HG03457 (cell line): ENCODE results near the gene BYSL.
"Not testable (repeated sequence)": the region's sequence is repeated elsewhere in the genome, so short reads cannot be mapped to it uniquely, and the experiment has no call there.

Experiments used
- ATAC-seq: cut with Tn5 transposase; IDR thresholded peaks from one replicate; pipeline ENCODE4 v1.9.1; 2021; ENCODE audit warnings: moderate number of reproducible peaks; ENCODE audit not compliant: unreplicated experiment

The BYSL gene

DNA sequence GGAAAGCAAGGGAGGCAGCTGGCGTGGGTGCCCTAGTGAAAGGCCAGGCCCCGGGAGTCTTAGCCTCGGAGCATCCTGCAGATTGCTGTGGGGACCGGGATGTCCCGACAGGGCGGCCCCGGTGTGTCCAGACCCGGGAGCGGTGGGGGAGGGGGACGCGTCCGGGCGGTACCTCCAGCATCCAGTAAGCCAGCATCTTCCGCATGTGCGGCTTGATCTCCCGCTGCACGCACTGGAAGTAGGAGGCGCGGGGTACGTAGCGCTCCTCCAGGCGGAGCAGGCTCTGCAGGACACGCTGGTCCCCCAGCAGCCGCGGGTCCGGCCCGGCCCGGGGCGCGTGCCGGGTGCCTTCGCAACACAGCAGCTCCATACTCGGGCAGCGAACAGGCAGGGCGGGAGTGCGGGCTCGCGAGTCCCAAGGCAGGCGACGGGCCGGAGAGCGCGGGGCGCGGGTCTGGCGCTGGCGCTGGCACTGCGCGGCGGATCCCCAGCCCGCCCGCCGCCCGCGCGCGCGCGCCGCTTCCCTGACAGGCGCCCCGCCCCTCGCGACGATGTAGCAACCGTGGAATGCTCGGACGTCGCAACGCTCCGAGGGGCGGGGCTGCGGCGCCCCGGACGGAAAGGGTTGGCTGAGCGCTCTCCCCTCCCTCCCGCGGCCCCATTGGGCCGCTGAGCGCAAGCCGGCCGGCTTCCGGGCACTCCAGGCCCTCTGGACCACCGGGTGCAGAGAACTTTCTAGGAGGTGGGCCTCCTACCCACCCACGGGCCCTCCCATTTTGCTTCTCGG lies 20.2 kb downstream of the BYSL start, which contains the start of gene CCND3:
Gene CCND3 (minus strand): TSS at position 529 of the 787 bp plus-strand sequence. CDS start 159 bp downstream, at position 370.
- ATAC-seq = peak; percentile 79

DNA sequence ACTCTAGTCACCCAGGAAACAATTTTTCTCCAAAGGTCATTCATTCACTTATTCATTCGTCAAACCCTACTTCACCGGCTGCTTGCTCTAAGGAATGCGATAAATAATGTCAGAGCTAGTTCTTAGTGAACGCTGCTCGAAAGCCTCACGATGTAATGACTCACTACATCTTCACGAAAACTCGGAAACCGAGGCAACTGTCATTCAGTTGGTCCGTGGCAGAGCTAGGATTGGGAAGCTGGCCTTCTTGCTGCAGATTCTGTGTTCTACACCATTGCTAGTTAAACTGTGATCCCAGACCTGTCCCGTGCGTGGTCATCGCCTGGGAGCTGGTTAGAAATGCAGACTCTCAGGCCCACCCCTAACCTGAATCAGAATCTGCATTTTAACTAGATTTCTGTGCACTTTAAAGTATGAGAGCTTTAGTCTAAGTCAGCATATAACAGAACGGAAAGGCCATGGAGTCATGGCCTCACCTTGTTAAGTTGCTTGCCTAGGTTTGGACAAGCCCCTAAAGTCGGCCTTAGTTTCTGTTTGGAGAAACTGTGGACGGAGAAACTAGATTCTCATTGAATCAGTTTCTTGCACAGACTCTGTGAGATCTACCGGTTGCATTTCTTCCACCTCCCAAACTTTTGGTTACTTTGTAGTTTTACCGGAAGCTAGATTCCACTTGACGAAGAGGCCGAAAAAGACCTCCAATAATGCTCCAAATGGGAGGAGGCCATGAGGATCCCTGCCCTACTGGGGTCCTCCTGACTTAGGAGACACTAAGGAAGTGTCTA lies 21.0 kb downstream of the BYSL start:
- ATAC-seq = no peak

DNA sequence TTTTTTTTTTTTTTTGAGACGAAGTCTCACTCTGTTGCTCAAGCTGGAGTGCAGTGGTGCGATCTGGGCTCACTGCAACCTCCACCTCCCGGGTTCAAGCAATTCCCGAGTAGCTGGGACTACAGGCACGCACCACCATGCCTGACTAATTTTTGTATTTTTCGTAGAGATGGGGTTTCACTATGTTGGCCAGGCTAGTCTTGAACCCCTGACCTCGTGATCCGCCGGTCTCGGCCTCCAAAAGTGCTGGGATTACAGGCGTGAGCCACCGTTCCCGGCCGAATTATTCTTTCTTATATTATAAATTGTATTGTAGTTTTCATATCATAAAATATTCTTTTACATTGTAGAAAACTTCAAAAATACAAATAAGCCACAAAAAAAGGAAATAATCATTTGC lies 21.6 kb downstream of the BYSL start:
- not testable (repeated sequence) for ATAC-seq

DNA sequence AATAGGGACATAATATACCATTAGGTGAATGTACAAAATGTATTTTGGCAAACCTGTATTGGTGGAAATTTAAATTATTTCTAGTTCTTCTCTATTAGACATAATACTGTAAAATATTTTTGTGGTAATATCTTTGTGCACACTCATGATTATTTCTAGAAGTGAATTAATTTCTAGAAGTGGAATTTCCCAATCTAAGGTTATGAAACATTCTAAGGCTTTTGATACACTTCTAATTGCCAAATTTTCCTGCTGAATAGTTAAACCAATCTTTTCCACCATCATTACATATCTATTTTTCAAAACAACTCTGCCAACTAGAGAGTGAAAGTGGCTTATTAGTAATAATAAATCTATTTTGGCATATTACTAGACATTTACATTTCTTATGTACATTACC lies 22.2 kb downstream of the BYSL start:
- no peak for ATAC-seq

DNA sequence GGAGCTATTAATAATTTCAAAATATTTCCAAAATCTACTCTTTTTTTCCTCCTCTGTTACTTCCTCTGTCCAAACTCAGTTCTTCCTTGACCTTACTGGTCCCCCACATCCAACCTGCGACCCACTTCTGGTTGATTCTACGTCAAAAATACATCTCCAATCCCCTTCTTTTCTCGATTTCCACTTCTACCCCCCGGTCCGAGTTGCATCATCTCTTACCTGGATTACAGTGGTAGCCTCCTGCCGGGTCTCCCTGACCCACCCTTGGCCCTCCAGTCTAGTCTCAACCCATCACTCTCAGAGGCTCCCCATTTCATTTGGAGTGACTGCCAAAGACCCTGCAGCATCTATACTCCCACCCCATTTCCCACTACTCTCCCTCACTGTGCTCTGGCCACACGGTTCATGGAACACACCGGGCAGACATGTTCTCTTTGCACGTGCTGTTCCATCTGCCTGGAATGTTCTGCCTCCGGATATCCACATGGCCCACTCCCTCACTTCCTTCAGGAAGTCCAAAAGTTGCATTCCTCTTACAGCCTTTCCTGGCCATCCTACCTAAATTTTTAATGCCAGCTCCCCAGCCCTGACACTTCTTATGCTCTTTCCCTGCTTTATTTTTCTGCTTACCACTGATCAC lies 26.4 kb downstream of the BYSL start:
- ATAC-seq = no peak

DNA sequence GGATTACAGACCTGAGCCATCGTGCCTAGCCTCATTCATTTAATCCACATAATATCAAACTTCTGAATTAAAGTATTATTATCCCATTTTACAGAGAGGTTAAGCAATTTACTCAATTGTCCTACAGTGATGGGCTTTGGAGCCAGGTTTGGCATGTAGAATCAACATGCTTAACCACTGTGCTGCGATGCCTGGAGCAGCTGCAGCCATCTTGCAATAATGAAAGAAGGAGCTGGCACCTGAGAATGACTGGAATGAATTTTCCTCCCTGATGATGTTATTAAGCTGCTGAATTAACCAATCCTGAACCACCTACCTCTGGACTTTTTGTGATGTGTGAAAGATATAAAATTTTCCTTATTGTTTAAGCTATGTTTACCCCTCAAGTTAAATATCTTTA lies 33.4 kb downstream of the BYSL start:
- no peak for ATAC-seq

DNA sequence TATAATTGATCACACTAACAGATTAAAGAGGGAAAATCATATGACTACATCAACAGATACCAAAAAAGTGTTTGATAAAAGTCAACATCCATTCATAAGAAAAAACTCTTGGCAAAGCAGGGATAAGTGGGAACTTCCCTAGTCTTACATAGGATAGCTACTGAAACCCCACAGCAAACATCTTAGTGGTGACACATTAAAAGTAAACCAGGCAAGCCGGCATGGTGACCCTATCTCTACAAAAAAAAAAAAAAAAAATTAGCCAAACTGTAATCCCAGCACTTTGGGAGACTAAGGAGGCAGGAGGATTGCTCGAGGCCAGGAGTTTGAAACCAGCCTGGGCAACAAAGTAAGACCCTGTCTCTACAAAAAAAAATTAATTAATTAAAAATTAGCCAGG lies 34.1 kb downstream of the BYSL start:
- ATAC-seq = no peak

DNA sequence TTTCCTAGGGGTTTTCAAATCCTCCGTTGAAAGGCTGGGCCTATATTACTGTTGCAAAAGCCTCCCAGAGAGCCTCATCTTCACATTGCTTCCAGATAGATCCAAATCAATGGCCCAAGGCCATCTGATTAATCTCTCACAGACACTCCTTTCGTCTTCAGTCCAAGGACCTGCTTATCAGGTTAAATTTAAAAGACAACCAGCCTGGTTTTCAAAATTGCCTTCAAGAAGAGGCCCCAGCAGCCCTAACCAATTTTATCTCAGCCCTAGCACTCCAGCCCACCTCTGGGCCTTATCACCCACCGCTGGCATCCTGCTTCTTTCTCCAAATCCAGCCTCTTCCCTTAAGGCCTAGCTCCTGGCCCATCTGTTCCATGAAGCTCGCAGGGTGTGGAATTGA lies 35.8 kb downstream of the BYSL start:
- ATAC-seq = no peak

DNA sequence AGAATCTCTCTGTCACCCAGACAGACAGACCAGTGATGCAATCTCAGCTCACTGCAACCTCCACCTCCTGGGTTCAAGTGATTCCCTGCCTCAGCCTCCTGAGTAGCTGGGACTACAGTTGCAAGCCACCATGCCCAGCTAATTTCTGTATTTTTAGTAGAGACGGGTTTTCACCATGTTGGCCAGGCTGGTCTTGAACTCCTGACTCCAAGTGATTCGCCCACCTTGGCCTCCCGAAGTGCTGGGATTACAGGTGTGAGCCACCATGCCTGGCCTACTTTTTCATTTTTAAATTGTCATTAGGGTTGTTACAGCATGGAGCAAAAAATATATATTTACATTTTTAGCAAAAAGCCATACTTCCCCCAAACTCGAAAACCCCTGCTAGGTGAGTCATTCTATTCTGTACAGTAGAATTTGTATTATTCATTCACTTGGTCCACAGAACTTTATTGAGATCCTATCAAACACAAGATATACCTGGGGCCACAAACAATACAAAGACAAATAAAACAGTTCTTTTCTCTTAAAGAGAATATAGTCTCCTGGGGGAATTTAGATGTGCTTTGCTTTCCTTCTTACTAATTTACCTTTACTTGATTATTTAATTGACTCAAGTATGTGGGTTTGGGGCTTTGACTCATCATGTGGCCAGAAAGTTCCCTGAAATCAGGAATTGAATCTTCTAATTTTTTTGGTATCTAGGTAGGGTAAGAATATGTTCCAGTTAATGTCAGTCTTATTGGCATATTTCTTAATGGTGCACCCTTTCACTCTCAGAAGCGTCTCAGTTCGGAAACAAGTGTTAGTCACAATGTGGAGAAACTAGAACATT lies 36.9 kb downstream of the BYSL start:
- ATAC-seq = no peak

DNA sequence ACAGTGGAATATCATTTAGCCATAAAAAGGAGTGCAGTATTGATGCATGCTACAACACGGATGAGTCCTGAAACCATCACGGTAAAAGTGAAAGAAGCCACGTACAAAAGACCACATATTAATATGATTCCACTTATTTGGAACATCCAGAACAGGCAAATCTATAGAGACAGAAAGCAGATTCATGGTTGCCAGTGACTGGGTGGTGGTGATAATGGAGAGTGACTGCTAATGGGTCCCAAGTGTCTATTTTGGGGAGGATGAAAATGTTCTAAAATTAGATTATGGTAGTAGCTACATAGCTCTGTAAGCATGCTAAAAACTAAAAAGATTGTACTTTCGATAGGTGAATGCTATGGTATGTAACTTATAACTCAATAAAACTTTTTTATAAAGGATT lies 38.7 kb downstream of the BYSL start:
- ATAC-seq = no peak

DNA sequence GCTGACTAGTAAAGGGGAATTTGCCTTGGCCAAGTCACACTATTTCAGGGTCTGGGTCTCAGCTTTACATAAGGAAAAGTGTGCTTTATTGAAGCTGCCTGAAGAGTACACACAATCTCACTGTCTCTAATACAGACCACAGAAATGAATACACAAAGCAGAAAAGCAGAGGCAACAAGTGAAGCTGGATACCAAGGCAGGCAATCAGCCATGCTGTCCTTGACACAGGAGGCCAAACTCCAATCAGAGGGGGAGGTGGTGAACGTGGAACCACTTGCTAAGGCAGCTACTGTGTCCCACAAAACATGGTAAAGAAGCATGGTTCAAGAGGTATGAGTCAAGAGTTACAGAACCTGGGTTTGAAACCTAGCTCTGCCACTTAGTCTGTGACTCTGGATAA lies 42.1 kb downstream of the BYSL start:
- ATAC-seq = no peak

DNA sequence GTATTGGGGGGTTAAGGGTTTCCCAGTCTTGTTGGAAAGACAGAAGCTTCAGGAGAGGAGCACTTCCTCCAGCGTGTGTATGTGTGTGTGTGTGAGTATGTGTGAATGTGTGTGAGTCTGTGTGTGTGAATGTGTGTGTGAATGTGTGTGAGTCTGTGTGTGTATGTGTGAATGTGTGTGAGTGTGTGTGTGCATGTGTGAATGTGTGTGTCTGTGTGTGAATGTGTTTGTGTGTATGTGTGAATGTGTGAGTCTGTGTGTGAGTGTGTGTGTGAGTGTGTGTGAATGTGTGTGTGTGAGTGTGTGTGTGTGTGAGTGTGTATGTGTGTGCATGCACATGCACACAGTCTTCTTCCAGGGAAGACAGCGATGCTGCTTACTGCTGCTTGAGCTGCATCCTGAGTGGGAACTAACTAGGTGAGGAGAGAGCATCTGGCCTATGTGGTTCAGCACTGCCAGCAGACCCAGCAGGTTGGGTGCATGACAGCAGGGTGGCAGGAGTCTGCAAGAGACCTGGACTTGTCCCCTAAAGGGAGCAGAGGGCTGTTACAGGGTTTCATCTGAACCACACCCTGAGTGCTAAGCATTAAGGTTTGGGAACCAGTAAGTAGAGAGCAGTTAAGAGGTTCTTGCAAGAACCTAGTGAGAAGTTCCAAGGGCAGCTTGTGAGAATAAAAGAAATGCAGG lies 43.0 kb downstream of the BYSL start:
- ATAC-seq = no peak

DNA sequence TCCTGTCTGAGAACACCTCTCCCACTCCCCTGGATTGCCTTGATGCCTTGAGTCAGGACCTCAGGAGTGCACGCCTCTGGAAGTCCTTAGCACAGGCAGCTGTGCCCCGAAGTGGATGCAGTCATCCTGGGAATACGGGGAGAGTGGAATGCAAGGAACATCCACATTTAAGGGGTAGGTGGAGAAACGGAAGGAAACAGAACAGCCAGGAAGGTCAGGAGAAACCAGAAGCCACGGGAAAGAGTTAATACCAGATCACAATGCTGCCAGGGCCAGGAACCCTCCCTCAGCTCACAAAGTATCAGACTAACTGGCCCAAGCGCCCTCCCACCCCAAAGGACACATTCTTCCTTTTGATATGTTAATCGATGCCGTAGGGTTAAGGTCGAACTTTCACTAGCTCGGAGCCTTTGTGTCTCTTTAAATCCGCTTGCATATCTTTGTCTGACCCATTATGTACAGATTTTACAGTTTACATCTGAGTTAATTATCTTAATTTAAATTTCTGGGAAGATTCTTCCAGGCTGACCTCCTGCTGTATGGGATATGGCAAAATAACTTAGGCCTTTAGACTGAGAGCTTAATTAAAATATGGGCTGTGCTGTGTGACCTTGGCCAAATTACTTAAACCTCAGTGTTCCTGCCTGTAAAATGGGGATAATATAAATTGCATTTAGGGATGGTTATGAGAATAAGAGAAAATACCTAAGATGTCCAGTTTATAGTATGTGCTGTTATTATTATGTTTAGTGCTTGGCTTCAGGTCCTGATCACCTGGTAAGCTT lies 44.3 kb downstream of the BYSL start:
- ATAC-seq = no peak

DNA sequence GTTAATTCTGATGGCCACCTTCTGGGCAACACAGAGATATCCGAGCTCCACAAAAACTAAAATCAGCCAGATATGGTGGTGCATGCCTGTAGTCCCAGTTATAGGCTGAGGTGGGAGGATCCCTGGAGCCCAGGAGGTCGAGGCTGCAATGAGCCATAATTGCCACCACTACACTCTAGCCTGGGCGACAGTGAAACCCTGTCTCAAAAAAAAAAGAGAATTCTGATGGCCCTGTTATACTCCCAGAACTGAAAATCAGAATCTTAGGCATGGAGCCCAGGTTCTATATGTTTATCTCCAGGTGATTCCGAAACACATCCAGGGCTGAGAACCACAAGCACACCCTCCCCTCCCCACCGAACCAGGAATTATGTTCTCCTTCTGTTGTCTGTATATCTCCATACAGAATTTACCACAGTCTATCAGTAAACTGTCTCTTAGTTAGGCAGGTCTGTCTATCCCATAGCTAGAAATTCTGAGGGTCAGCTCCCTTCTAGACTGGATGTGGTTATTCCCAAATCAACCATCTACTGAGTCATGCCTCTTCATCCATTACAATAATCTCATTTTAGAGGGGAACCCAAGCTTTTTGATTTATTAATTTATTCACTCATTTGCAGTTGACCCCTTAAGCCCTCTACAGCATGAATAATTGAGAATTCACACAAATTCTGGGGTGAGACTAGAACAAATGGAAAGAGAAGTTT lies 45.1 kb downstream of the BYSL start:
- ATAC-seq = no peak

DNA sequence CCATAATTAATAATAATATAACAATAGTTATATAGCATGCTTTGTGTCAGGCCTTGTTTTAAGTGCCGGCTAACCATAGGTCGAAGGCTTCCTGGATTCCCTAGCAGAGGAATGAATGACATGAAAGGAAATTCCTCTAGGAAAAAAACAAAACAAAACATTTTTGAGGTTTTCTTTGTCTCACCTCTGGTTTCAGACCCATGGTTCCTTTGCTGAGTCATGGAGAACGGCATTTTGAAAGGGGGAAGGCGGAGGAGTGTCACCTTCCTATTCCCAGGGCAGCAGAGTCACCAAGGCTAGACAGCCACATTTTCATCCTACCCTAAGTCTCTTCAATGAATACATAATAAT lies 45.6 kb downstream of the BYSL start:
- ATAC-seq = no peak

DNA sequence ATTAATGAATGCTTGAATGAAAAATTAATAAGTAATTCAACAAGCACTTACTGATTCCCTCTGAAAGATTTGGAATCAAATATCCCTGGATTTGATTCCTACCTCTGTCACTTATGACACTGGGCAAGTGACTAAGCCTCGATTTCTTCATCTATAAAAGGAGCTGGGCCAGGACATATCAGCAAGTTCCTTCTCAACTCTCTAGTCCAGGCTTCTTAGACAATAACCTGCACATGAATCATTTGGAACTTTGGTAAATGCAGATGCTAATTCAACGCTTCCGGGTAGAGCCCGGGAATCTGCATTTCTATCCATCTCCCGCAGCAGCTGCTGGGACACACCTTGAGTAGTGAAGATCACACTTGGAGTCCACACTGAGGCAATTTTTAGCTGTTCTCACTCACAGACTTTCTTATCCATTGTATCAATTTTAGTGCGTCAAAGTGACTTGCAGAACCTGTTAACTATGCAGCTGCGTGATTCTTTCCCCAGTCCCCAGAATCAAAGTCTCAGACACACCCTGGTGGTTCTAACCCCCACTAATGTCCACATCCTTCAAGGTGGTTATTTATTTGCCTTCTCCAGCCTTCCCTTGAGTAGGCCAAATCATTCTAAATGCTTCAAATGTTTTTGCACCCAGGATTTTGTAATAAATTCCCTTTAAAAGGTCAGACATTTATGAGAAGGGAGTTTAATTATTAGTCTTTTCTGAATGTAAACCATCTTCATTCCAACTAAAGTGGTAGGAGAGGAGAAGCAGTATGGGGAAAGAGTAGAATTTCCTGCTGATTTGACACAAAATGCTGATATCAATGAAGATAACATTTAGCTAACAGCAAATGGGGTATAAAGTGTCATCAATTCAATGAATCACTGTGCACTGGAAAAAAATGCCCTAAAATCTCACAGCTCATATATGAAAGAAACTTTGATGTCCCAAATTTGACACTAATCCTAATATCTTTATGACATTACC lies 46.3 kb downstream of the BYSL start:
- no peak for ATAC-seq

DNA sequence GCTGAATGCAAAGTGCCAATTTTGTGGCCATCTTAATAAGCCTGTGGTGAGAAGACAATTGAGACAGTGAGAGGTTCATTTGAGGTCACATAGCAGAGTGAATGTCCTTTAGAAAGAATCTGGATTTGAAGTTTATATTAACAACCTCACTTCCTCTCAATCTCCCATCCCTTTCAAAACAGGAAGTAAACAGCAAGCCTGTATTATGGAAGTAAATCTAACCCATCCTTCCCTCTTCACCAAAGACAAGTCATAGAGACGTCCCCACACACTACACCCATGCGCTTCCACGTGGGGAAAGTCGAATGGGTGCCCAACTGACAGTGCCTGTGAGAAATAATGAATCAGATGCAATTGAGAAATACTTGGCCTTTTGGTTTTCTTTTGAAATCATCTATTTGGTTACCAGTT lies 49.1 kb downstream of the BYSL start:
- no peak for ATAC-seq

DNA sequence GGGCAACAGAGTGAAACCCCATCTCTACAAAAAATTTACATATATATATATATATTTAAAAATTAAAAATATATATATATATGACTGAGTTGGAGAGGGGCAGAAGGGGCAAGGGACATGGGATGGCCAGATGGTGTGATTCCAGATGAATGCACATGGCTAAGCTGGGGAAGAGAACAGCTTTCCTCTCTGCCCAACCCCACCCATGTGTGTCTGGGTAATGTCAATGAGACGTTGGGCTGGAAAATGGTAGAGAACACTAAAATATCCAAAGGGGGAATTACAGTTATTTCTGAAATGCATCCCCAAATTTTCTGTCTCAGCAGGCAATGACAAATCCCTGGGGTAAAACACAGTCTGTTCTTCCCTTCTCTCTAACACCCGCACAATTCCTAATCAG lies 51.5 kb downstream of the BYSL start:
- no peak for ATAC-seq
